ENCODE data around the gene TPRA1.

Gene TPRA1

GRCh38 chr3:127590593-127591465 lies at the start of gene TPRA1:
TPRA1 (minus strand) TSS chr3:127590733; CDS start chr3:127580146, 10,587 bp downstream.
- DNase-seq (ENCODE audit: low spot score): peak; percentile 96

GRCh38 chr3:127640042-127640355 lies 49.5 kb upstream of the TPRA1 start:
- DNase-seq (ENCODE audit: low spot score): no peak

GRCh38 chr3:127639173-127640041 lies 48.9 kb upstream of the TPRA1 start:
- no peak for DNase-seq (ENCODE audit: low spot score)

GRCh38 chr3:127637971-127638370 lies 47.4 kb upstream of the TPRA1 start:
- DNase-seq (ENCODE audit: low spot score): no peak

- no peak for DNase-seq (ENCODE audit: low spot score)
These were observed 47.0 kb upstream of the TPRA1 start for GRCh38 chr3:127637546-127637945.

GRCh38 chr3:127634653-127635052 lies 44.1 kb upstream of the TPRA1 start:
- peak; percentile 25 for DNase-seq (ENCODE audit: low spot score)

- DNase-seq (ENCODE audit: low spot score): no peak
These were observed 41.7 kb upstream of the TPRA1 start for GRCh38 chr3:127632035-127632820.

- DNase-seq (ENCODE audit: low spot score): no peak
These were observed 40.5 kb upstream of the TPRA1 start for GRCh38 chr3:127630811-127631714.

- DNase-seq (ENCODE audit: low spot score): peak; percentile 53
These were observed 39.2 kb upstream of the TPRA1 start for GRCh38 chr3:127629467-127630403.

GRCh38 chr3:127628788-127629466 lies 38.4 kb upstream of the TPRA1 start, which contains the start of gene PODXL2:
PODXL2 (plus strand) TSS chr3:127629185; CDS start chr3:127629220, 35 bp downstream.
- DNase-seq (ENCODE audit: low spot score): peak; percentile 73

GRCh38 chr3:127628426-127628787 lies 37.9 kb upstream of the TPRA1 start:
- DNase-seq (ENCODE audit: low spot score): no peak

- DNase-seq (ENCODE audit: low spot score): no peak
These were observed 35.3 kb upstream of the TPRA1 start for GRCh38 chr3:127625821-127626220.

GRCh38 chr3:127624063-127624462 lies 33.5 kb upstream of the TPRA1 start:
- DNase-seq (ENCODE audit: low spot score): no peak

- no peak for DNase-seq (ENCODE audit: low spot score)
These were observed 32.4 kb upstream of the TPRA1 start for GRCh38 chr3:127622772-127623576.

GRCh38 chr3:127622031-127622430 lies 31.5 kb upstream of the TPRA1 start:
- DNase-seq (ENCODE audit: low spot score): no peak

- DNase-seq (ENCODE audit: low spot score): no peak
These were observed 30.3 kb upstream of the TPRA1 start for GRCh38 chr3:127620637-127621375.

- no peak for DNase-seq (ENCODE audit: low spot score)
These were observed 28.4 kb upstream of the TPRA1 start for GRCh38 chr3:127618891-127619290.

Data from RKO (cell line).